Colonic mucosa (tissue), 4 donors: ENCODE results near the gene GOLGA8A. TPM values are rescaled to one million over a fixed set of nuclear protein-coding genes. Genes with fewer than 3 reads are reported as not detected.
"Not testable (repeated sequence)": the region's sequence is repeated elsewhere in the genome, so short reads cannot be mapped to it uniquely, and the experiment has no call there.

Source experiments
- DNase-seq: peaks from one replicate; pipeline ENCODE4 v3.0.0-alpha.2; 2020
- H3K27ac ChIP-seq: fragments of 200-600 bp; one replicate; pipeline ENCODE4 v1.8.0; 2021
- H3K27me3 ChIP-seq: fragments of 200-600 bp; one replicate; pipeline ENCODE4 v1.8.0; 2021
- H3K36me3 ChIP-seq: fragments of 200-600 bp; one replicate; pipeline ENCODE4 v1.8.0; 2021
- H3K4me1 ChIP-seq: fragments of 200-600 bp; one replicate; pipeline ENCODE4 v1.8.0; 2021; ENCODE audit warnings: mild to moderate bottlenecking
- H3K4me3 ChIP-seq: fragments of 200-600 bp; one replicate; pipeline ENCODE4 v1.8.0; 2021
- H3K9ac ChIP-seq, 2 donors: one replicate each; pipeline ENCODE4 v1.7.0; 2013; ENCODE audit warnings: control low read depth in 2 of 2, low read depth in 2 of 2, low read length in 2 of 2
- H3K9me3 ChIP-seq: fragments of 200-600 bp; one replicate; pipeline ENCODE4 v1.8.0; 2021
- CTCF ChIP-seq: fragments of 200-600 bp; IDR thresholded peaks from one replicate; pipeline ENCODE4 v1.8.0; 2022; ENCODE audit warnings: antibody characterized with exemption, mild to moderate bottlenecking
- intact Hi-C: fragments of 100-400 bp; cut with DNase I; formaldehyde crosslinking; loops from one replicate; pipeline ENCODE4 v1.14.1; 2022
- total RNA-seq, 2 donors: library from RNA; stranded (reverse); fragmentation: NEBNext Ultra II Directional in 1 of 2; extraction: Animal tissue kit (Norgen Biotek cat#: 25700) in 1 of 2; gene quantifications; one replicate each; pipeline ENCODE4 v1.2.1, GENCODE V29; 2021
- donor health status: healthy.
- donor health status: DM: no; HTN: no; CAD: no.
- donor health status: DM: no; HTN: no; CAD: no.

The GOLGA8A gene
- total RNA-seq, 2 donors from 2014 or later: 10.8 to 24.2 TPM

GRCh38 chr15:34436956-34437442, 609 bp downstream of the GOLGA8A start:
- Histone ChIP-seq H3K9ac (peak overlapping the region in 1 of 2 donors; percentile 35), H3K9me3 (no peaks in the 10 kb centered on the region), H3K4me1 (no peaks in the 10 kb centered on the region), H3K36me3 (no peaks in the 10 kb centered on the region), H3K27me3 (no peaks in the 10 kb centered on the region), H3K27ac (no peak overlapping the region), H3K4me3 (peak overlapping the region; percentile 74)
- DNase-seq: no peak
- no peak for TF ChIP-seq CTCF
- intact Hi-C loops: no loop called here

DNA sequence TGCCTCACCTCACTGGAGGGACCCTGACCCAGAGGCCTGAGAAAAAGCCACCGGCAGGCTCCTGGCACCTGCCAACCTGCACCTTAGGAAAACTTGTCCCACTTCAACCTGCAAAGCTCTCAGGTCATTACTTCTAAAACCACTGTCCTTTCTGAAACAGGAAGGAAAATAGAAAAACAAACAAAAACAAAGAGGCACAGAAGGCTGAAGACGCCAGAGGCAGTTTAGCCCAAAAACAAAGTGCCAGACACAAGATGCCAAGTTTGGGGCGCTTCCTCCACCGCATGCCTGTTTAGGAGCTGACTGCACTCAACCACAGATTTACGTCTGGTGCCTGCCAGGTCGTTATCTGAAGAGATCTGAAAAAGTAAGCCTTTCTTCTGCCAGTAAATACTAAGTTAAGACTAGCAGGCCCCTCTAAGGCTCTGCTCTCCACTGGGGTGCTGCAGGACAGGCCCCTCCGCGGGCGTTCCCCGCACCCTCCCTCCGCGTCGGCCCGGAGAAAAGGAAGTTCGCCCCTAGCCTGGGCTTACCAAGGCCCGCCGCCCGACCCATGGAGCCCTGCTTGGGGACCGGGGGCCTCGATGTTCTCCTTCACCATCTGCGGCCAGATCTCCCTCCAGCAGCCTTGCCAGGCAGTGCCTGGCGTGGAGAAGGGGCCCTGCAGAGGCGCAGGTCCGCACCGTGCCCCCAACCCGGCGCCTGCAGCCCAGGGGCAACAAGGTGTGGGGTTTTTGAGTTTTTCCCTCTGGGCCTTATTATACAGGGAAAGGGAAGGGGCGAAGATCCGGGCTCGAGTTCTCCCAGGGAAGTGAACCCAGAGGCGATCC, 1.3 kb downstream of the GOLGA8A start:
- Histone ChIP-seq H3K27ac (no peak overlapping the region), H3K27me3 (no peaks in the 10 kb centered on the region), H3K9ac (peak overlapping the region in 1 of 2 donors; percentile 24), H3K9me3 (no peaks in the 10 kb centered on the region), H3K36me3 (no peaks in the 10 kb centered on the region), H3K4me3 (peak overlapping the region; percentile 74), H3K4me1 (no peaks in the 10 kb centered on the region)
- DNase-seq: no peak
- no peak for TF ChIP-seq CTCF
- intact Hi-C loops: no loop called here

DNA sequence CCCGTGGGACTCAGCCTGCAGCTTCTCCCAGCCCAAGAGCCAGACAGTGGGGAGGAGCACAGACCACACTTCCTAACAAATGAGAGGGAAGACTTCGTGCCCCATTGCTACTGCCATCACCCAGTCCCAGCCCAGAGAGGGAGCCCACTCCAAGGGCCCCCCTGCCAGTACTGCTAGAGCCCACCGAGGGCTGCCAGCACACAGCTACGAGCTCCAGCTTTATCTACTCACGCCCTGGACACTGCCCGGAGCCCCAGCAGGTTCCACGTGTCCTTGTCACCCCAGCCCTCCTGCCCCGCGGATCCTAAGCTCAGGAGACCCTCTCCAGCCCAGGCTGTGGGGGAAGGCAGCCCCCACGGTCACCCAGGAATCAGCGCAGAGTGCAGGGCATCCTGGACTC, 1.9 kb downstream of the GOLGA8A start:
- intact Hi-C loops: no loop called here
- no peaks in the 10 kb centered on the region for H3K36me3 ChIP-seq
- no peaks in the 10 kb centered on the region for H3K4me1 ChIP-seq
- no peak overlapping the region for H3K27ac ChIP-seq
- no peak overlapping the region for H3K4me3 ChIP-seq
- no peak for DNase-seq
- H3K9me3 ChIP-seq: no peaks in the 10 kb centered on the region
- no peak overlapping the region for H3K9ac ChIP-seq
- TF ChIP-seq CTCF: no peak
- H3K27me3 ChIP-seq: no peaks in the 10 kb centered on the region

DNA sequence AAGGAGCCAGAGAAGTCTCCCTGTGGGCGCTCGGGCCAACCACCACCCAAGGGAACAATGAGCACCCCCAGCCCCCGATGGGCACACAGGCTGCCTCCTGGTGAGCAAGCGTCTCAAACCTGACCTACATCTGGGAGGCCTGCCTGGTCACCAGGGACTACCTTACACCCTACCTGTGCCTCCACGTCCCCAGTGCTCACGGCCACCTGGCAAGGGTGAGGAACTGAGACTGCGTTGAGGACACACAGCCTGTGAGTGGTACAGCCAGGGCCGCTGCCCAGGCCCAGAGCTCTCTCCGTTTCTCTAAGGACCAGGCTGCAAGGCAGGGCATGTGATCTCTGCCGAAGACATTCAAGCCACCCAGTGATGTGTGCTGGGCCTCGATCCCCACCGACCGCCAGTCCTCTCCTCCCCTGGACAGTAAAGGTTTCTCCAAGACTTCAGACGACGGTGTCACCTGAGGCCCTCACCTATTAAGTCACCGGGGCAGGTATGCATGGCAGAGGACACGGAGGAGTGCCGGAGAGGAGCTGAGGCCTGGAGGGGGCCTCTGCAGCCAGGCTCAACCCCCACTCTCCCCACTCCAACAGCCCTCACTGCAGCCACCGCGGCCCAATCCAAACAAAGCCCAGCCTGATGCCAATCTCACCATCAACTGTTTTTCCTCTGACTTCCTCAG, 2.8 kb downstream of the GOLGA8A start:
- intact Hi-C loops: no loop called here
- Histone ChIP-seq H3K4me3 (no peak overlapping the region), H3K36me3 (no peaks in the 10 kb centered on the region), H3K4me1 (no peaks in the 10 kb centered on the region), H3K27me3 (no peaks in the 10 kb centered on the region), H3K9ac (no peak overlapping the region), H3K27ac (no peak overlapping the region), H3K9me3 (no peaks in the 10 kb centered on the region)
- no peak for DNase-seq
- no peak for TF ChIP-seq CTCF

- DNase-seq, H3K4me3 ChIP-seq, H3K27me3 ChIP-seq, H3K9ac ChIP-seq, H3K36me3 ChIP-seq, intact Hi-C loops, H3K9me3 ChIP-seq, H3K27ac ChIP-seq, H3K4me1 ChIP-seq: not testable (repeated sequence)
Measured at GRCh38 chr15:34433956-34434626, 3.5 kb downstream of the GOLGA8A start.

DNA sequence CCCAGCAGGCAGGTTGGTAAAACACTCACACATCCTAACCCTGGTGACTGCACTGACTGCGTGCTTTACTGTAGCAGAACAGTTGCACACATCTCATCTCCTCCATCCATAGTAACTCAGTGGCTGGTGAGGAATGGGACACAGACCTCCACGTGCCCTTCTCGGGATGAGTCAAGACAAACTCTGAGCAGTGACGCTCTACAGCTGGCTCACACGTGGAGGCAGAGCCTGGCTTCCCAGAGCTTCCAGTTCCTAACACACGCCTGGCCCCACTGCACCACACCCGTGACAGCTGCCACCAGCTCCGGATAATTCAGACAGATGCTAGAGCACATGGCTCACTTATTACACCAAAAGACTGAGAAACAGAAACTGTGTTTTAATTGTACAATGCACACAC, 7.0 kb downstream of the GOLGA8A start:
- H3K9ac ChIP-seq, DNase-seq, H3K27me3 ChIP-seq, H3K27ac ChIP-seq, H3K9me3 ChIP-seq, H3K4me1 ChIP-seq, H3K36me3 ChIP-seq, H3K4me3 ChIP-seq, intact Hi-C loops: not testable (repeated sequence)

DNA sequence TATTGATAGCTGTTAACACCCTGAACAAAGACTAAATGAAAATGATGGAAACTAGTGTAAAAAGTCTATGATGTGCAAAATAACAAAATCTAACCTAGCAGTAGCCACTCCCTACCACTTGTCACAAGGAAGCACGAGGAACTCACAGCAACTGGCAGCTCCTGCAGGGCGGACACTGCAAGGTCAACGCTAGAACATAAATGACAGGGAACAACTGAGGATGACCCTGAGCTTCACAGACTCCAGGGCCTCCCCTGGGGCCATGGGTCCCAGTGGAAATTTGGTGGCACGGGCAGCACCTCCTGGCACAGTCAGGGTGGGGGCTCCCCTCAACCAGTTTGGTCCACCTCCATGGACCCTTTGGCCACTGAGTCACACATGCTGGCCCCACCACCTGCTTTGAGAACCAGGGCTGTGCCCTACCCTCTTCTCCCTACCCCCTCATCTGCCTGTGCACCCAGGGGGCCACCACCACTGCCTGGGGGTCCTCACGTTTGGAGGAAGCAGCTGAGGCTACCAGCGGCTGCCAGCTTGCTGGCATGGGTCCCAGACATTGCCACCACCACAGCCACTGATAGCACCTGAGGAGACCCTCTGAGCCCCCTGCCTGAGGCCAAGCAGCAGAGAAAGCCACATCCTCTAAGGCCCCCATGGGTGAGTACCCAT, 14.1 kb downstream of the GOLGA8A start:
- H3K4me1 ChIP-seq, H3K4me3 ChIP-seq, intact Hi-C loops, H3K36me3 ChIP-seq, H3K9me3 ChIP-seq, H3K27ac ChIP-seq, H3K9ac ChIP-seq, DNase-seq, H3K27me3 ChIP-seq: not testable (repeated sequence)

GRCh38 chr15:34420953-34421352, 16.7 kb downstream of the GOLGA8A start:
- intact Hi-C loops, H3K27ac ChIP-seq, H3K27me3 ChIP-seq, H3K4me1 ChIP-seq, H3K36me3 ChIP-seq, DNase-seq, H3K9ac ChIP-seq, H3K9me3 ChIP-seq, H3K4me3 ChIP-seq: not testable (repeated sequence)

DNA sequence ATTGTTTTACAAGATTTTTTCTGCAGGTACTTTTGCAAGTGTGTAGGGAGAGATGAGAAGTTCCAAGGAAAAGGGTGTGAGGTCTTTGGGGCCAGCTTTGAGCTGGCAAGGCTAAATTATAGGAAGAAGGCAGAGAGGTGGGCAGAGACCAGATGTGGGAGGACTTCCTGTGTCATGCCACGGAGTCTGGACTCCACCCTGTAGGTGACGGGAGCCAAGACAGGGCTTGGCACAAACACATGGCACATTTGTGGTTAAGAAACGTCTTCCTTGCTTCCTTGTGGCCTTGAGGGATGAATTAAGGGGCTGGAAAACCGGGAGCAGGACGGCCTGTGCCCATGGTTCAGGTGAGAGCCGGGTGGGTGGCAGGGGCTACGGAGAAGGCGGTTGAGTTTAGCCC, 19.2 kb downstream of the GOLGA8A start:
- H3K9ac ChIP-seq, H3K4me3 ChIP-seq, H3K9me3 ChIP-seq, H3K4me1 ChIP-seq, DNase-seq, H3K27me3 ChIP-seq, intact Hi-C loops, H3K27ac ChIP-seq, H3K36me3 ChIP-seq: not testable (repeated sequence)
